IPS-NIHi7 (cell line): ENCODE data around the gene RHOU.

Experiments
- DNase-seq: peaks from one replicate; pipeline ENCODE4 v3.0.0; 2012; ENCODE audit warnings: mixed read lengths; ENCODE audit errors: extremely low spot score

RHOU gene

GRCh38 chr1:228737601-228738041 lies 2.3 kb downstream of the RHOU start:
- no peak for DNase-seq

- no peak for DNase-seq
These were observed 4.5 kb downstream of the RHOU start for GRCh38 chr1:228739826-228740225.

- no peak for DNase-seq
These were observed 5.5 kb downstream of the RHOU start for GRCh38 chr1:228740543-228741317.

DNA sequence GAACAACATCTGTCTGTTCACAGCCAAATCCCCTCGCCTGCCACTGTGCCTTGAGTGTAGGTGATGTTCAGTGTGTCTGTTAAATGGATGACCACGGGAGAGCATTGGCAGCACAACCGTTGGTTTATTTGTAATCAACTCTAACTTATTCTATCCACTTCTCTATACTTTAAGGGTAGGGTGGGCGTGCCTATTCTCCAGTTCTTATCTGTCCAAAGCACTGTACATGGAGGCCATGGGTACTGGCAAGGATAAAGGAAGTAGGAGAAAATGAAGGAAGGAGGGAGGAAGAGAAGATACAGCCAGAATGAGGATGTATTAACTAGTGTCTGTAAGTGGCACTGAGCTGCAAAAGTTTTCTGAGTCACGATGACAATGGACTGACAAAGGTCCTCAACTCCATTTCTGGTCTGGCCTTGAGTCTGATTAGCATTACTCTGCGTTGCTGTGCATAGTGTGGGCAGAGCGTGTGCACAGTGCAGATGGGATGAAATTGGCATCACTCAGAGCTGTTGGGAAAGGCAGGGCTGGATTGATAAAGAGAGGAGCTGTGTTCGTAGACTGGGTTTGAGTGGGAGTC lies 7.1 kb downstream of the RHOU start:
- DNase-seq: no peak

- DNase-seq: no peak
These were observed 8.1 kb downstream of the RHOU start for GRCh38 chr1:228743405-228743804.

DNA sequence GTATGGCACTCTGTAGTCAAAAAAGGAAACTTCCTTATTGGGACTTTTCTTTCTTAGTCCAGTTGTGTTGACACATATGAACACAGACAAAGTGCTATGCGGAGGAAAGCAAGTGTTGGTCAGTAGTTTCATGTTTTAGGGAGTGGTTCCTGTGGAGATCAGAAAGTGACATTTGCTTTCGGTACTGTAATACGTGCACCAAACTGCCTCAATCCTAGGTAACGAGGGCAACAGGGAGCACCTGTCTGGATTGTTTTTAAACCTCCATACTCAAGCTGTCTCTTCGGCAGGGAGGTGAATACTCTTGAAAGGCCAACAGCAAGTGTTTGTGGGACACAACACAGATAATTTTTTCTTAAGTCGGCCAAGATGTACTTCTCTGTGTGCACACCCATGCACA lies 9.1 kb downstream of the RHOU start:
- DNase-seq: no peak

DNA sequence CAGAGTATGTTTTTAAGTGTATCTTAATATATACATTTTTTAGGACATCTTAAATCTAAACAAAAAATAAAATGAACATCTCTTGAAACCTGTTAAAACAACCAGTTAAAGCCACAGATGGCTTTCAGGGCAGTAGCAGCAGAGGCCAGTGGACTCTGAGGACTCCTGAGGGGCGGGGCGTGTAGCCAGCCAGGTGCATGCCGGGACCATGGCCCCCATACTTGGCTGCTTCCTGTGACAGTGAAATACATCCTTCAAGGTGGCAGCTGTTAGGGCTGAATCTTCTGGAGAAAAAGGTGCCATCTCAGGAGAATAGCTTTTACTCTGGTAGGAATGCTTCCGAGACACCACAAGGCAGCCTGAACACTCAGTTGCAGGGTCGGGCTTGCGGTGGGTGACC lies 9.6 kb downstream of the RHOU start:
- no peak for DNase-seq

DNA sequence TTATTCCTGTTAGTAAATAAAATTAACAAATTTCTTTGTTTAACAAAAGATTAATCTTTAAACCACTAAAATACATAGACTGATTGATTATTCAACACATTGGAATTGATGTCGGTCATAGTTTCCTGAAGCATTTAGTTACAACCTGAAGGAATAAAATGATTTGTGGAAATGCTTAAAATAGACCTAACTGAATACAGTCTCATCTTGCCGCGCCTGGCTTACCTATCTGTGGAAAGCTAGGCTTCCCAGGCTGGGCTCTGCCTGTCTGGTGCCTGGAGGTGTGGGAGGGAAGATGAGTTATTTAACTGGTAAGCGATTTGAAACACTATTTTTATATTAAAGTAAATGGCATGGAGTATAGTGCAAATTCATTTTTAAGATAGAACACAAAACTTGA lies 10.2 kb downstream of the RHOU start:
- no peak for DNase-seq

DNA sequence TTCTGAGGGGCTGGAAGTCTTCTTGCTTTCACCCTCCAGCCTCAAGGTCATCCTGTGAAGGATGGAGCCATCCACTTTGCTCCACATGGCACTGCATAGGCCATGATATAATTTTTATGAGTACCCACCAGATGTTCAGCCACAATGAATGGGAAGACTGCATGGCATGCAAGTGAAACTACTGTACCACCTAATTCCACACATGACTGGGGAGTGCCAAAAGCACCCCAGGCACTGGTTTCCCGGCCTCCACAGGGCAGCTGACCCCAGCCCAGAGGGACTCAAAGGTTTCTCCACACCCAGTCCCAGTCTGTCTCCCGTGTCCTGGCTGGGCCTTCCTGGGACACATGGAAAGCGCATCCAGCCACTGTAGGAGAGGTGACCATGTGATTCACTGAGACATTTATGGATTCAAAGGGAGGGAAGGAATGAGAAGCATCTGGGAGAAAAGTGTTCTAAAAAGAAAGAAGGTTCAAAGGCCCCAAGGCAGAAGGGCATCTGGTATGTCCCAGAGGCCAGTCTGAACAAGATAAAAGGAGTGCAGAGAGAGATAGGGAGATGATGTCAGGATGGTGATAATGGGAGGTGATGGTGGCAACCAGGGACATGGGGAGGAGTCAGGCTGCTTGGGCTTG lies 12.1 kb downstream of the RHOU start:
- DNase-seq: no peak

GRCh38 chr1:228748029-228748428 lies 12.8 kb downstream of the RHOU start:
- DNase-seq: no peak

DNA sequence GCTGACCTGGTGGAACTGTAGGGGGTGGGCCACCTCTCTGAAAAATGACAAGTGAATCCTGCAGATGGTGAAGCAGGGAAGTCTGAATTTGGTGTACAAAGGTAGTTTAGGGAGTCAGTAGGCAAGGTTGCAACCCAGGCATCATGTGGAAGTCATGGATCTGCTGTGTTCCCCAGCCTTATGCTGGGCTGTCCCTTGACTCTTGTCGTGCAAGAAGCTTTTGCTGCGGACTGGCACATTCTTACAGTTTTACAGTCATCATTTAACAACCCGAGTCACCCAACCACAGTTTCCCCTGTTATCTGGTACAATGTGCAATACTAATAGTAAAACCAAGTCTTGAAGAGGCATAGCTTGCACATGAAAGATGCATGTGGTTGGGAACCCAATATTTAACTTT lies 13.2 kb downstream of the RHOU start:
- no peak for DNase-seq

- no peak for DNase-seq
These were observed 14.5 kb downstream of the RHOU start for GRCh38 chr1:228749765-228750164.

DNA sequence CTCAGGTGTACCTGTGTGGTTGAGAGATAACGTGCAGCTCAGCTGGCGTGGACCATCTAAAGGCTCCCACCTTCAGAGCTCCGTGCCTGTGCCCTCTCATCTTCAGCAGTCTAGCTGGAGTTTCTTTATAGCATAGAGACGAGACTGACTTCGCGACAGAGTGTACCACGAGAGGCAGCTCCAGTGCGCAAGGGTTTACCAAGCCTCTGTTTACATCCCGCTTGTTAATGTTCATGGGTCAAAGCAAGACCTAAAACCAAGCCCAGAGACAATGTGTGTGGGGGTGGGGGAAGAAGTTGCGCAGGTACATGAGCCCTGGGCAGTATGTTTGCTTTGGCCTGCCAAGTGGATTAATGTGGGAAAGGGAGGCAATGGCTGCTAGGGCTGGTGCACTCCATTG lies 15.6 kb downstream of the RHOU start:
- DNase-seq: no peak

GRCh38 chr1:228751360-228752098 lies 16.2 kb downstream of the RHOU start:
- DNase-seq: no peak

DNA sequence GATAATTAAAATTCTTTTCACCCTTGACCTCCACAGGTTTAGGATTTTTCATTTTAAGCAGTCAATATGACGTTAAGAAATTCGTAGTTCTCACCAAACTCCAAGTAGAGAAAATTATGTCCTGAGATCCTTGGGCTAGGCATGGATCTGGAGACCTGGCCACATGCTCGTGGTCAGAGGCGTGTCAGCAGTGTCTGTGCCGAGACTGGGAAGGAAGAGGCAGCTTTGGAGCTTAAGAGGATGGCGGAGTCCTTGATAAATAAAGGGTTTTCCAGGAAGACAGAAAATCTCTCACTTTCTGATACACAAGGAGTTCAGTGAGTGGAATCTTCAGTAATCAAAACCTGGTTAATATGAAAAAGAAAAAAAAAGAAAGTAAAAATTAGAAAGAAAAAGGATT lies 17.0 kb downstream of the RHOU start:
- no peak for DNase-seq

- no peak for DNase-seq
These were observed 17.5 kb downstream of the RHOU start for GRCh38 chr1:228752675-228753265.

DNA sequence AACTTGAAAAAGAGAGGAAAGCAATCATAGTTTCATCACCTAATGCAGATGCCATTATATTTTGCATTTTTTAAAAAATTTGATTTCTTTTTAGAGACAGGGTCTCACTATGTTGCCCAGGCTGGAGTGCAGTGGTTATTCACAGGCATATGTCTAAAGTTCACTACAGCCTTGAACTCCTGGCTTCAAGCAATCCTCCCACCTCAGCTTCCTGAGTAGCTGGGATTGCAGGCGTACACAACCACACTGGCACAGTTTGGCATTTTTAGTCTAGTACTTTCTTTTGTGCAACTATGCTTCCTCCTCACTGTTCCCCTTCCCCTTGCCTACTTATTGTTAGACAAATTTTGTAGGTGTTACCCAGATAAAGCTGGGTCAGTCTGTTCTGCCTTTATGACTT lies 18.0 kb downstream of the RHOU start:
- DNase-seq: no peak

GRCh38 chr1:228753786-228754360 lies 18.6 kb downstream of the RHOU start:
- DNase-seq: no peak

GRCh38 chr1:228754646-228755268 lies 19.5 kb downstream of the RHOU start:
- no peak for DNase-seq

- DNase-seq: no peak
These were observed 20.5 kb downstream of the RHOU start for GRCh38 chr1:228755800-228756199.

- no peak for DNase-seq
These were observed 21.2 kb downstream of the RHOU start for GRCh38 chr1:228756457-228756856.
